SK-N-SH (cell line): ENCODE results near the gene DGKI. TPM values are rescaled to one million over a fixed set of nuclear protein-coding genes. Genes with fewer than 3 reads are reported as not detected.

Experiments
- CTCF ChIA-PET: fragments of 300-600, 350-600 bp; formaldehyde crosslinking; extraction: SDS; loops from one replicate; lab custom pipeline; 2021; lab: Yijun Ruan, JAX
- POLR2A ChIA-PET: fragments of 350-600 bp; sonication (Branson Sonifier 250); formaldehyde crosslinking; extraction: SDS; loops from one replicate; lab custom pipeline; 2020; ENCODE audit warnings: antibody characterized with exemption, inconsistent platforms; lab: Yijun Ruan, JAX
- DNase-seq: peaks from one replicate; pipeline ENCODE4 v3.0.0; 2012
- H2AFZ ChIP-seq: fragments of 200-600 bp; sonication (generic); 2 replicates; pipeline ENCODE4 v1.8.1; 2016; ENCODE audit warnings: antibody characterized with exemption, mild to moderate bottlenecking, low read depth
- H3F3A ChIP-seq: fragments of 200-600 bp; sonication (generic); replicated peaks from 2 replicates; pipeline ENCODE3; 2016; ENCODE audit warnings: antibody characterized with exemption, mild to moderate bottlenecking; ENCODE audit not compliant: insufficient read depth
- H3K27ac ChIP-seq, 2 experiments: fragments of 200-500 bp in 1 of 2; fragments of 200-600 bp in 1 of 2; sonication (Bioruptor generic) in 1 of 2; sonication (generic), shearing (Covaris generic) in 1 of 2; 2 replicates each; pipeline versions ENCODE4 v1.5.1 to v1.6.1; 2014 to 2016; ENCODE audit warnings: low read depth in 2 of 2, inconsistent platforms in 1 of 2, low read length in 1 of 2, mild to moderate bottlenecking in 1 of 2, mixed read lengths in 1 of 2
- H3K27me3 ChIP-seq: fragments of 200-600 bp; sonication (generic), shearing (Covaris generic); 2 replicates; pipeline ENCODE4 v1.6.1; 2016; ENCODE audit warnings: mixed run types; ENCODE audit not compliant: insufficient read depth
- H3K36me3 ChIP-seq, 2 experiments: fragments of 200-500 bp in 1 of 2; fragments of 200-600 bp in 1 of 2; sonication (Bioruptor generic) in 1 of 2; sonication (generic) in 1 of 2; replicated peaks in 1 of 2; 2 replicates each; pipeline versions ENCODE3 to v1.5.1; 2014 to 2016; ENCODE audit warnings: low read length in 1 of 2, mild to moderate bottlenecking in 1 of 2; ENCODE audit not compliant: insufficient read depth in 2 of 2, control insufficient read depth in 1 of 2
- H3K4me1 ChIP-seq, 2 experiments: fragments of 200-500 bp in 1 of 2; fragments of 200-600 bp in 1 of 2; sonication (Bioruptor generic) in 1 of 2; sonication (generic), shearing (Covaris generic) in 1 of 2; 2 replicates each; pipeline versions ENCODE4 v1.5.1 to v1.6.1; 2014 to 2016; ENCODE audit warnings: low read depth in 1 of 2, low read length in 1 of 2, mixed run types in 1 of 2; ENCODE audit not compliant: insufficient read depth in 2 of 2, control insufficient read depth in 1 of 2
- H3K4me2 ChIP-seq: fragments of 200-600 bp; sonication (generic), shearing (Covaris generic); 2 replicates; pipeline ENCODE4 v1.6.1; 2017; ENCODE audit warnings: mixed run types
- H3K4me3 ChIP-seq, 2 experiments: fragments of 200-500 bp in 1 of 2; fragments of 200-600 bp in 1 of 2; sonication (Bioruptor generic) in 1 of 2; sonication (generic), shearing (Covaris generic) in 1 of 2; 2 replicates each; pipeline versions ENCODE4 v1.5.1 to v1.8.1; 2014 to 2016; ENCODE audit warnings: low read depth in 2 of 2, inconsistent platforms in 1 of 2, low read length in 1 of 2, mild to moderate bottlenecking in 1 of 2, mixed read lengths in 1 of 2, moderate library complexity in 1 of 2
- H3K79me2 ChIP-seq: fragments of 200-600 bp; sonication (generic); 2 replicates; pipeline ENCODE4 v1.8.1; 2017; ENCODE audit warnings: mild to moderate bottlenecking; ENCODE audit not compliant: insufficient read depth
- H3K9ac ChIP-seq: fragments of 200-600 bp; sonication (generic); 2 replicates; pipeline ENCODE4 v1.6.1; 2017; ENCODE audit warnings: mixed run types
- H3K9me2 ChIP-seq: fragments of 200-600 bp; sonication (generic); 2 replicates; pipeline ENCODE4 v1.6.1; 2017; ENCODE audit warnings: mixed run types
- H3K9me3 ChIP-seq: fragments of 200-600 bp; sonication (generic); 2 replicates; pipeline ENCODE4 v1.6.1; 2017; ENCODE audit warnings: mixed run types, mild to moderate bottlenecking, moderate library complexity
- H4K20me1 ChIP-seq: fragments of 200-600 bp; sonication (generic); 2 replicates; pipeline ENCODE4 v1.6.1; 2017; ENCODE audit warnings: mild to moderate bottlenecking, mixed run types; ENCODE audit not compliant: insufficient read depth
- CHD2 ChIP-seq: fragments of 150-350 bp; IDR thresholded peaks from 2 replicates; pipeline ENCODE4 v1.6.1; 2018; ENCODE audit warnings: low read length; ENCODE audit not compliant: partially characterized antibody
- EP300 ChIP-seq, 2 experiments: IDR thresholded peaks; 2 replicates each; pipeline versions ENCODE4 v1.4.0 to v1.6.1; 2012; ENCODE audit warnings: borderline replicate concordance in 1 of 2, low read depth in 1 of 2, low read length in 1 of 2
- FOSL2 ChIP-seq: IDR thresholded peaks from 2 replicates; pipeline ENCODE4 v1.4.0; 2012; ENCODE audit warnings: low read depth, mild to moderate bottlenecking, moderate library complexity, borderline replicate concordance
- GATA2 ChIP-seq: sonication (generic); formaldehyde crosslinking; IDR thresholded peaks from 2 replicates; pipeline ENCODE4 v1.5.0; 2020; ENCODE audit warnings: mild to moderate bottlenecking, missing genetic modification reagents
- JUND ChIP-seq: IDR thresholded peaks from 2 replicates; pipeline ENCODE4 v1.4.0; 2012
- MEF2A ChIP-seq: IDR thresholded peaks from 2 replicates; pipeline ENCODE4 v1.4.0; 2012; ENCODE audit warnings: low read depth, borderline replicate concordance
- NFIC ChIP-seq: IDR thresholded peaks from 2 replicates; pipeline ENCODE4 v1.4.0; 2012; ENCODE audit warnings: borderline replicate concordance
- POLR2AphosphoS5 ChIP-seq: IDR thresholded peaks from 2 replicates; pipeline ENCODE4 v1.6.1; 2012; ENCODE audit warnings: low read depth, low read length
- RAD21 ChIP-seq: IDR thresholded peaks from 2 replicates; pipeline ENCODE4 v1.6.1; 2012; ENCODE audit warnings: mild to moderate bottlenecking, low read length
- RXRA ChIP-seq: IDR thresholded peaks from 2 replicates; pipeline ENCODE4 v1.4.0; 2012; ENCODE audit warnings: low read depth, mild to moderate bottlenecking, borderline replicate concordance
- SMC3 ChIP-seq: IDR thresholded peaks from 2 replicates; pipeline ENCODE4 v1.6.1; 2012; ENCODE audit warnings: low read depth, low read length, improper control_type of control experiment
- USF2 ChIP-seq: fragments of 150-350 bp; IDR thresholded peaks from 2 replicates; pipeline ENCODE4 v1.6.1; 2017; ENCODE audit warnings: antibody characterized with exemption, low read length, low read depth, borderline replicate concordance
- ZBTB33 ChIP-seq: IDR thresholded peaks from 2 replicates; pipeline ENCODE4 v1.4.0; 2012; ENCODE audit warnings: low read depth, borderline replicate concordance
- WGBS: methylation state at CpG from one replicate; pipeline ENCODE4 v1.1.6; 2017; ENCODE audit warnings: low lambda C conversion rate; 5-methylcytosine and 5-hydroxymethylcytosine counted together
- polyA plus RNA-seq, 3 experiments: library from polyadenylated mRNA; depleted of rRNA; stranded (reverse); fragments of >200 nt; gene quantifications; 2 replicates each; pipeline ENCODE4 v1.2.3, GENCODE V29; 2012
- TF ChIP-seq, protein P1 (sequence below): IDR thresholded peaks from 2 replicates; pipeline ENCODE4 v1.6.1; 2012; ENCODE audit warnings: mild to moderate bottlenecking, low read depth, low read length, moderate library complexity
- TF ChIP-seq, protein P2 (sequence below): IDR thresholded peaks from 2 replicates; pipeline ENCODE4; 2012

The DGKI gene
- polyA plus RNA-seq, 1 of the 3 experiments (the other 2 are of a cell fraction) = 1.3 TPM

GRCh38 chr7:137417464-137417863 is 429.3 kb downstream of the DGKI start:
- TF ChIP-seq RXRA = no peak
- no peak for TF ChIP-seq USF2
- TF ChIP-seq JUND = no peak
- no peak for TF ChIP-seq EP300 (IDR thresholded peaks at IDR 0.05; ENCODE audit: borderline replicate concordance in 1 of 2, low read depth in 1 of 2, low read length in 1 of 2)
- TF ChIP-seq SMC3 = no peak
- no peak for TF ChIP-seq MEF2A
- TF ChIP-seq, protein P1, sequence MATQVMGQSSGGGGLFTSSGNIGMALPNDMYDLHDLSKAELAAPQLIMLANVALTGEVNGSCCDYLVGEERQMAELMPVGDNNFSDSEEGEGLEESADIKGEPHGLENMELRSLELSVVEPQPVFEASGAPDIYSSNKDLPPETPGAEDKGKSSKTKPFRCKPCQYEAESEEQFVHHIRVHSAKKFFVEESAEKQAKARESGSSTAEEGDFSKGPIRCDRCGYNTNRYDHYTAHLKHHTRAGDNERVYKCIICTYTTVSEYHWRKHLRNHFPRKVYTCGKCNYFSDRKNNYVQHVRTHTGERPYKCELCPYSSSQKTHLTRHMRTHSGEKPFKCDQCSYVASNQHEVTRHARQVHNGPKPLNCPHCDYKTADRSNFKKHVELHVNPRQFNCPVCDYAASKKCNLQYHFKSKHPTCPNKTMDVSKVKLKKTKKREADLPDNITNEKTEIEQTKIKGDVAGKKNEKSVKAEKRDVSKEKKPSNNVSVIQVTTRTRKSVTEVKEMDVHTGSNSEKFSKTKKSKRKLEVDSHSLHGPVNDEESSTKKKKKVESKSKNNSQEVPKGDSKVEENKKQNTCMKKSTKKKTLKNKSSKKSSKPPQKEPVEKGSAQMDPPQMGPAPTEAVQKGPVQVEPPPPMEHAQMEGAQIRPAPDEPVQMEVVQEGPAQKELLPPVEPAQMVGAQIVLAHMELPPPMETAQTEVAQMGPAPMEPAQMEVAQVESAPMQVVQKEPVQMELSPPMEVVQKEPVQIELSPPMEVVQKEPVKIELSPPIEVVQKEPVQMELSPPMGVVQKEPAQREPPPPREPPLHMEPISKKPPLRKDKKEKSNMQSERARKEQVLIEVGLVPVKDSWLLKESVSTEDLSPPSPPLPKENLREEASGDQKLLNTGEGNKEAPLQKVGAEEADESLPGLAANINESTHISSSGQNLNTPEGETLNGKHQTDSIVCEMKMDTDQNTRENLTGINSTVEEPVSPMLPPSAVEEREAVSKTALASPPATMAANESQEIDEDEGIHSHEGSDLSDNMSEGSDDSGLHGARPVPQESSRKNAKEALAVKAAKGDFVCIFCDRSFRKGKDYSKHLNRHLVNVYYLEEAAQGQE = no peak
- no peak for TF ChIP-seq CHD2
- TF ChIP-seq NFIC = no peak
- TF ChIP-seq RAD21 = no peak
- ChIA-PET CTCF (interaction anchor here (1.2 to 1.4 kb wide), 3 partner anchors 20 to 59 kb away, joined by 3 to 6 read pairs (median 3); no protein-coding TSS in a partner anchor), POLR2A (no interaction called here)
- Histone ChIP-seq H3K4me2 (no peak overlapping the region), H3K4me1 (no peaks in the 10 kb centered on the region), H3K9ac (no peak overlapping the region), H3K27me3 (no peaks in the 10 kb centered on the region), H3K79me2 (no peaks in the 10 kb centered on the region), H3K36me3 (no peaks in the 10 kb centered on the region), H4K20me1 (no peaks in the 10 kb centered on the region), H3K9me3 (no peaks in the 10 kb centered on the region), H3F3A (no peaks in the 10 kb centered on the region), H3K4me3 (no peak overlapping the region), H3K9me2 (no peaks in the 10 kb centered on the region), H2AFZ (no peak overlapping the region), H3K27ac (no peak overlapping the region)
- WGBS = 76% methylated on average over 2 of the region's 2 CpGs
- DNase-seq = no peak

- H3K9me2 ChIP-seq = no peaks in the 10 kb centered on the region
- H3K4me3 ChIP-seq = no peak overlapping the region
- no peaks in the 10 kb centered on the region for H3K27me3 ChIP-seq
- no peak overlapping the region for H3K27ac ChIP-seq
- H3K4me2 ChIP-seq = no peak overlapping the region
- H3K9ac ChIP-seq = no peak overlapping the region
- no peak overlapping the region for H2AFZ ChIP-seq
- TF ChIP-seq ZBTB33 = no peak
- no peak for TF ChIP-seq RAD21
- TF ChIP-seq, protein P2, sequence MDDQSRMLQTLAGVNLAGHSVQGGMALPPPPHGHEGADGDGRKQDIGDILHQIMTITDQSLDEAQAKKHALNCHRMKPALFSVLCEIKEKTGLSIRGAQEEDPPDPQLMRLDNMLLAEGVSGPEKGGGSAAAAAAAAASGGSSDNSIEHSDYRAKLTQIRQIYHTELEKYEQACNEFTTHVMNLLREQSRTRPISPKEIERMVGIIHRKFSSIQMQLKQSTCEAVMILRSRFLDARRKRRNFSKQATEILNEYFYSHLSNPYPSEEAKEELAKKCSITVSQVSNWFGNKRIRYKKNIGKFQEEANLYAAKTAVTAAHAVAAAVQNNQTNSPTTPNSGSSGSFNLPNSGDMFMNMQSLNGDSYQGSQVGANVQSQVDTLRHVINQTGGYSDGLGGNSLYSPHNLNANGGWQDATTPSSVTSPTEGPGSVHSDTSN = no peak
- no peak for TF ChIP-seq CHD2
- TF ChIP-seq MEF2A = no peak
- TF ChIP-seq POLR2AphosphoS5 = no peak
- TF ChIP-seq GATA2 (CRISPR knock-in tag) = no peak
- TF ChIP-seq FOSL2 = no peak
- no peaks in the 10 kb centered on the region; a peak in 1 of 4 replicates for H3K4me1 ChIP-seq
- H3K9me3 ChIP-seq = no peaks in the 10 kb centered on the region
- H3K79me2 ChIP-seq = no peaks in the 10 kb centered on the region
- H3K36me3 ChIP-seq = no peaks in the 10 kb centered on the region
- H4K20me1 ChIP-seq = no peaks in the 10 kb centered on the region
- H3F3A ChIP-seq = no peaks in the 10 kb centered on the region
- POLR2A ChIA-PET = no interaction called here
- 7% methylated on average over 1 of the region's 1 CpG for WGBS
- CTCF ChIA-PET = no interaction called here
- DNase-seq = no peak
Observed at GRCh38 chr7:137413901-137414300, 432.9 kb downstream of the DGKI start.
